Activated CD4-positive, alpha-beta T cell treated with anti-CD3 and anti-CD28 coated beads, Interleukin-2, amount 50 U/mL, for 16 hours (primary cell): ENCODE measurements around the gene ANKRD18A.

Experiments used
- DNase-seq: peaks from one replicate; pipeline ENCODE4 v3.0.0-alpha.2; 2020

The ANKRD18A gene

DNA sequence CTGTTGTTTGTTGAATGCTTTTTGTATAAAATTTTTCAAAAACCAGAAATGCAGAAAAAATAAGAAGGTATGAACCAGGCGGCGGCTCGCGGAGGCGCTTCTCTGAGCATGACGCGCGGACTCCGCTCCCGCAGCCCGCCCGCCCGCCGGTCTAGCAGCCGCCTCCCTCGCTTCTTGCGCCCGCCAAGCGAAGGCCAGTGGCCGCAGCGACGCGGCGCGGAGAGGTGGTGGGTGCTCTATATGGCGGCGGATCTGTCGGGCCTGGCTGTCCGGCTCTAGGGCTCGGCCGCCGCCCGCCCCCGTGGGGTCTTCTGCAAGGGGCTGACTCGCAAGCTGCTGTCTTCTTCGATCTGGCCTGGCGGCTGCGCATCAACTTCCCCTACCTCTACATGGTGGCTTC lies 93.8 kb downstream of the ANKRD18A start:
- DNase-seq = no peak

DNA sequence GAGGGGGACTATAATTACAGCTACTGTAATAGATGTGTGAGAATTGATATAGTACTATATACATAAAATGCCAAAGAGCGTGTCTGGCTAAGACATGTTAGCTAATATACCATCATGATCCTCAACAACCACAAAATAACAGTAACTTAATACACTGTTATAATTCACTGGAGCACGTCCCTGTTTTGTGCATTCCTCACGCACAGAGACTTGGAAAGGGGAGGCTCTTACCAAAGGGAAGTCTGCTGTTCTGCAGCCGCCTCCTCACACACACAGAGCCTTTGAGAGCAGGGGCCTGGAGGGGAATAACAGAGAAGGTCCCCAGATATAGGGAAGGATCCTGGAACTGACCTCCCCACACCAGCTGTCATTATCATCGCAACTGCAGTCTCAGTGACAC lies 97.3 kb downstream of the ANKRD18A start:
- no peak for DNase-seq

DNA sequence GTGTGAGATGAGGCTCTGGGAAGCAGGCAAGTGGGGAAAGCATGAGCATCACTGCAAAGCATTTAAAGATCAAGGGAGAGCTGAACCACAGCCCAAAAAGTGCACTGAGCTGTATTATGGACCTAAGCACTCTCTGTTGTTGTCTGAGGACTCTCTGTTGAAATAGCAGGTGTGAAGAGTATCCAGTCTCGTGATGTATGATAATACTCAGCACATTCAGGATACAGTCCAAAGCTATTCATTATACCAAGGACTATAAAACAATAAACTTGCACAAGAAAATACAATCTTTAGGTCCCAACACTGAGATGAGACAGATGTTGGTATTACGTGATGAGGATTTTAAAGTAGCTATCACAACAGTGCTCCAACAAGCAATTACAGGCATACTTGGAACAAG lies 98.6 kb downstream of the ANKRD18A start:
- DNase-seq = no peak
